ENCODE data around the gene PAIP1. TPM values are rescaled to one million over a fixed set of nuclear protein-coding genes. Genes with fewer than 3 reads are reported as not detected.
"Not testable (repeated sequence)": the region's sequence is repeated elsewhere in the genome, so short reads cannot be mapped to it uniquely, and the experiment has no call there.

PAIP1 gene
- total RNA-seq, 1 donor from 2014 or later, result 62.6 TPM

GRCh38 chr5:43536972-43537371, 19.9 kb downstream of the PAIP1 start:
- H3K27ac ChIP-seq (ENCODE audit: low read depth, low read length), result no peak overlapping the region
- H3K27me3 ChIP-seq (ENCODE audit: control insufficient read depth in 3 of 3, insufficient read depth in 3 of 3, low read length in 3 of 3), result no peaks in the 10 kb centered on the region
- no peaks in the 10 kb centered on the region for H3K9me3 ChIP-seq (ENCODE audit: control insufficient read depth in 3 of 3, low read length in 3 of 3)
- H3K9ac ChIP-seq (ENCODE audit: low read depth in 1 of 3, low read length in 3 of 3), result no peak overlapping the region
- peaks cover 22 to 51% (median 45%) of the 10 kb centered on the region in 3 donors for H3K36me3 ChIP-seq (ENCODE audit: control insufficient read depth in 3 of 3, insufficient read depth in 3 of 3, low read length in 3 of 3)
- H3K4me3 ChIP-seq (ENCODE audit: low read length in 3 of 3), result no peak overlapping the region
- no peaks in the 10 kb centered on the region for H3K4me1 ChIP-seq (ENCODE audit: control insufficient read depth in 3 of 3, insufficient read depth in 3 of 3, low read length in 3 of 3)

GRCh38 chr5:43533646-43534045, 23.2 kb downstream of the PAIP1 start:
- Histone ChIP-seq H3K36me3 (ENCODE audit: control insufficient read depth in 3 of 3, insufficient read depth in 3 of 3, low read length in 3 of 3) (peaks cover 23 to 60% (median 54%) of the 10 kb centered on the region in 3 donors), H3K4me3 (ENCODE audit: low read length in 3 of 3) (no peak overlapping the region), H3K9ac (ENCODE audit: low read depth in 1 of 3, low read length in 3 of 3) (no peak overlapping the region), H3K27ac (ENCODE audit: low read depth, low read length) (no peak overlapping the region), H3K4me1 (ENCODE audit: control insufficient read depth in 3 of 3, insufficient read depth in 3 of 3, low read length in 3 of 3) (no peaks in the 10 kb centered on the region), H3K27me3 (ENCODE audit: control insufficient read depth in 3 of 3, insufficient read depth in 3 of 3, low read length in 3 of 3) (no peaks in the 10 kb centered on the region), H3K9me3 (ENCODE audit: control insufficient read depth in 3 of 3, low read length in 3 of 3) (no peaks in the 10 kb centered on the region)

GRCh38 chr5:43530648-43531047, 26.2 kb downstream of the PAIP1 start:
- Histone ChIP-seq H3K9ac (ENCODE audit: low read depth in 1 of 3, low read length in 3 of 3) (no peak overlapping the region), H3K36me3 (ENCODE audit: control insufficient read depth in 3 of 3, insufficient read depth in 3 of 3, low read length in 3 of 3) (peaks cover 23 to 64% (median 53%) of the 10 kb centered on the region in 3 donors), H3K9me3 (ENCODE audit: control insufficient read depth in 3 of 3, low read length in 3 of 3) (no peaks in the 10 kb centered on the region), H3K27me3 (ENCODE audit: control insufficient read depth in 3 of 3, insufficient read depth in 3 of 3, low read length in 3 of 3) (no peaks in the 10 kb centered on the region), H3K4me1 (ENCODE audit: control insufficient read depth in 3 of 3, insufficient read depth in 3 of 3, low read length in 3 of 3) (no peaks in the 10 kb centered on the region), H3K27ac (ENCODE audit: low read depth, low read length) (no peak overlapping the region), H3K4me3 (ENCODE audit: low read length in 3 of 3) (no peak overlapping the region)

- Histone ChIP-seq H3K4me1 (ENCODE audit: control insufficient read depth in 3 of 3, insufficient read depth in 3 of 3, low read length in 3 of 3) (no peaks in the 10 kb centered on the region), H3K9me3 (ENCODE audit: control insufficient read depth in 3 of 3, low read length in 3 of 3) (no peaks in the 10 kb centered on the region), H3K4me3 (ENCODE audit: low read length in 3 of 3) (no peak overlapping the region), H3K36me3 (ENCODE audit: control insufficient read depth in 3 of 3, insufficient read depth in 3 of 3, low read length in 3 of 3) (peaks cover 6 to 35% (median 32%) of the 10 kb centered on the region in 3 donors), H3K27ac (ENCODE audit: low read depth, low read length) (no peak overlapping the region), H3K27me3 (ENCODE audit: control insufficient read depth in 3 of 3, insufficient read depth in 3 of 3, low read length in 3 of 3) (no peaks in the 10 kb centered on the region), H3K9ac (ENCODE audit: low read depth in 1 of 3, low read length in 3 of 3) (no peak overlapping the region)
Observed at GRCh38 chr5:43523662-43524072, 33.2 kb downstream of the PAIP1 start.

GRCh38 chr5:43520615-43521014, 36.3 kb downstream of the PAIP1 start:
- no peaks in the 10 kb centered on the region for H3K27me3 ChIP-seq (ENCODE audit: control insufficient read depth in 3 of 3, insufficient read depth in 3 of 3, low read length in 3 of 3)

GRCh38 chr5:43515678-43516048, 41.2 kb downstream of the PAIP1 start:
- Histone ChIP-seq H3K4me3 (ENCODE audit: low read length in 3 of 3) (peak overlapping the region; percentile 83 to 85 (median 83)), H3K4me1 (ENCODE audit: control insufficient read depth in 3 of 3, insufficient read depth in 3 of 3, low read length in 3 of 3) (peaks cover 11 to 16% (median 12%) of the 10 kb centered on the region in 3 donors), H3K9me3 (ENCODE audit: control insufficient read depth in 3 of 3, low read length in 3 of 3) (no peaks in the 10 kb centered on the region), H3K9ac (ENCODE audit: low read depth in 1 of 3, low read length in 3 of 3) (peak overlapping the region; percentile 83 to 93 (median 87)), H3K36me3 (ENCODE audit: control insufficient read depth in 3 of 3, insufficient read depth in 3 of 3, low read length in 3 of 3) (no peaks in the 10 kb centered on the region), H3K27me3 (ENCODE audit: control insufficient read depth in 3 of 3, insufficient read depth in 3 of 3, low read length in 3 of 3) (no peaks in the 10 kb centered on the region), H3K27ac (ENCODE audit: low read depth, low read length) (peak overlapping the region; percentile 76)

More at GRCh38 chr5:43520615-43521014, 36.3 kb downstream of the PAIP1 start:
- H3K27ac ChIP-seq (ENCODE audit: low read depth, low read length), result no peak overlapping the region
- no peak overlapping the region for H3K9ac ChIP-seq (ENCODE audit: low read depth in 1 of 3, low read length in 3 of 3)
- H3K36me3 ChIP-seq (ENCODE audit: control insufficient read depth in 3 of 3, insufficient read depth in 3 of 3, low read length in 3 of 3), result peaks cover 6 to 22% (median 20%) of the 10 kb centered on the region in 3 donors
- H3K4me1 ChIP-seq (ENCODE audit: control insufficient read depth in 3 of 3, insufficient read depth in 3 of 3, low read length in 3 of 3), result peaks cover 0 to 3% (median 0%) of the 10 kb centered on the region in 3 donors
- no peak overlapping the region for H3K4me3 ChIP-seq (ENCODE audit: low read length in 3 of 3)
- H3K9me3 ChIP-seq (ENCODE audit: control insufficient read depth in 3 of 3, low read length in 3 of 3), result no peaks in the 10 kb centered on the region

GRCh38 chr5:43514816-43515677, 41.8 kb downstream of the PAIP1 start, which contains the start of gene C5orf34:
TSS of gene C5orf34 (minus strand) at chr5:43515148. CDS start at chr5:43509339, 5,809 bp downstream.
- Histone ChIP-seq H3K4me1 (ENCODE audit: control insufficient read depth in 3 of 3, insufficient read depth in 3 of 3, low read length in 3 of 3) (peaks cover 11 to 16% (median 12%) of the 10 kb centered on the region in 3 donors), H3K36me3 (ENCODE audit: control insufficient read depth in 3 of 3, insufficient read depth in 3 of 3, low read length in 3 of 3) (no peaks in the 10 kb centered on the region), H3K4me3 (ENCODE audit: low read length in 3 of 3) (peak within 1 kb of the TSS; percentile 83 to 85 (median 83)), H3K9ac (ENCODE audit: low read depth in 1 of 3, low read length in 3 of 3) (peak within 1 kb of the TSS; percentile 83 to 93 (median 87)), H3K27ac (ENCODE audit: low read depth, low read length) (peak within 1 kb of the TSS; percentile 76), H3K27me3 (ENCODE audit: control insufficient read depth in 3 of 3, insufficient read depth in 3 of 3, low read length in 3 of 3) (no peaks in the 10 kb centered on the region), H3K9me3 (ENCODE audit: control insufficient read depth in 3 of 3, low read length in 3 of 3) (no peaks in the 10 kb centered on the region)

- Histone ChIP-seq H3K27ac (ENCODE audit: low read depth, low read length) (peak overlapping the region; percentile 76), H3K36me3 (ENCODE audit: control insufficient read depth in 3 of 3, insufficient read depth in 3 of 3, low read length in 3 of 3) (no peaks in the 10 kb centered on the region), H3K4me3 (ENCODE audit: low read length in 3 of 3) (peak overlapping the region; percentile 83 to 85 (median 83)), H3K27me3 (ENCODE audit: control insufficient read depth in 3 of 3, insufficient read depth in 3 of 3, low read length in 3 of 3) (no peaks in the 10 kb centered on the region), H3K9me3 (ENCODE audit: control insufficient read depth in 3 of 3, low read length in 3 of 3) (no peaks in the 10 kb centered on the region), H3K4me1 (ENCODE audit: control insufficient read depth in 3 of 3, insufficient read depth in 3 of 3, low read length in 3 of 3) (peaks cover 11 to 16% (median 12%) of the 10 kb centered on the region in 3 donors), H3K9ac (ENCODE audit: low read depth in 1 of 3, low read length in 3 of 3) (peak overlapping the region; percentile 77 to 87 (median 83))
Observed at GRCh38 chr5:43514471-43514815, 42.4 kb downstream of the PAIP1 start.

- Histone ChIP-seq H3K36me3 (ENCODE audit: control insufficient read depth in 3 of 3, insufficient read depth in 3 of 3, low read length in 3 of 3) (no peaks in the 10 kb centered on the region), H3K27ac (ENCODE audit: low read depth, low read length) (no peak overlapping the region), H3K9ac (ENCODE audit: low read depth in 1 of 3, low read length in 3 of 3) (peak overlapping the region; percentile 77 to 87 (median 83))
Observed at GRCh38 chr5:43514025-43514424, 42.9 kb downstream of the PAIP1 start.

GRCh38 chr5:43511062-43511461, 45.8 kb downstream of the PAIP1 start:
- not testable (repeated sequence) for H3K27ac ChIP-seq (ENCODE audit: low read depth, low read length); H3K9me3 ChIP-seq (ENCODE audit: control insufficient read depth in 3 of 3, low read length in 3 of 3); H3K36me3 ChIP-seq (ENCODE audit: control insufficient read depth in 3 of 3, insufficient read depth in 3 of 3, low read length in 3 of 3); H3K27me3 ChIP-seq (ENCODE audit: control insufficient read depth in 3 of 3, insufficient read depth in 3 of 3, low read length in 3 of 3); H3K9ac ChIP-seq (ENCODE audit: low read depth in 1 of 3, low read length in 3 of 3); H3K4me3 ChIP-seq (ENCODE audit: low read length in 3 of 3)
- H3K4me1 ChIP-seq (ENCODE audit: control insufficient read depth in 3 of 3, insufficient read depth in 3 of 3, low read length in 3 of 3), result peaks cover 11 to 16% (median 12%) of the 10 kb centered on the region in 3 donors

More at GRCh38 chr5:43514025-43514424, 42.9 kb downstream of the PAIP1 start:
- Histone ChIP-seq H3K9me3 (ENCODE audit: control insufficient read depth in 3 of 3, low read length in 3 of 3) (no peaks in the 10 kb centered on the region), H3K27me3 (ENCODE audit: control insufficient read depth in 3 of 3, insufficient read depth in 3 of 3, low read length in 3 of 3) (no peaks in the 10 kb centered on the region), H3K4me3 (ENCODE audit: low read length in 3 of 3) (peak overlapping the region; percentile 83 to 85 (median 83)), H3K4me1 (ENCODE audit: control insufficient read depth in 3 of 3, insufficient read depth in 3 of 3, low read length in 3 of 3) (peaks cover 11 to 16% (median 12%) of the 10 kb centered on the region in 3 donors)
